Cardiac muscle cell (in vitro differentiated cells and primary cell): Measurements from ENCODE around the gene TGFBR3L. TPM values are rescaled to one million over a fixed set of nuclear protein-coding genes. Genes with fewer than 3 reads are reported as not detected.
"Not testable (repeated sequence)": the region's sequence is repeated elsewhere in the genome, so short reads cannot be mapped to it uniquely, and the experiment has no call there.

Source experiments
- DNase-seq, 2 donors: peaks; one replicate each; pipeline versions ENCODE4 v3.0.0 to v3.0.0-alpha.2; 2010 to 2017; ENCODE audit warnings: low read depth in 1 of 2, low spot score in 1 of 2
- H3K27ac ChIP-seq: fragments of 200-600 bp; sonication (generic); 2 replicates; pipeline ENCODE4 v1.5.1; 2016
- H3K27me3 ChIP-seq: fragments of 200-600 bp; sonication (generic); 2 replicates; pipeline ENCODE4 v1.6.0; 2016; ENCODE audit warnings: control low read depth
- H3K36me3 ChIP-seq: fragments of 200-600 bp; sonication (generic); 2 replicates; pipeline ENCODE4 v1.5.1; 2016; ENCODE audit warnings: control low read depth
- H3K4me1 ChIP-seq: fragments of 200-600 bp; sonication (generic); 2 replicates; pipeline ENCODE4 v1.8.1; 2017; ENCODE audit warnings: low read depth, mild to moderate bottlenecking, mixed run types
- H3K4me3 ChIP-seq: fragments of 200-600 bp; sonication (generic); 2 replicates; pipeline ENCODE4 v1.5.1; 2016; ENCODE audit warnings: mild to moderate bottlenecking
- H3K9me3 ChIP-seq: fragments of 200-600 bp; sonication (generic); 2 replicates; pipeline ENCODE4 v1.5.1; 2017; ENCODE audit warnings: low read depth, mild to moderate bottlenecking, control low read depth
- polyA plus RNA-seq: library from polyadenylated mRNA; unstranded; fragments of >200 nt; fragmentation: Nextera tagmentation; extraction: Ambion mirVana; gene quantifications from 2 replicates; pipeline ENCODE4 v1.2.1, GENCODE V29; 2016
- total RNA-seq: library from RNA; depleted of rRNA; stranded (reverse); fragments of >200 nt; gene quantifications from 2 replicates; pipeline ENCODE4 v1.2.3, GENCODE V29; 2016
- TF ChIP-seq, protein P1 (sequence below): IDR thresholded peaks from 2 replicates; pipeline ENCODE4 v1.5.1; 2012; ENCODE audit warnings: low read depth, mild to moderate bottlenecking, low read length

TGFBR3L gene
- total and polyA plus RNA-seq, 2 experiments from 2014 or later: 2.6 to 3.2 TPM

DNA sequence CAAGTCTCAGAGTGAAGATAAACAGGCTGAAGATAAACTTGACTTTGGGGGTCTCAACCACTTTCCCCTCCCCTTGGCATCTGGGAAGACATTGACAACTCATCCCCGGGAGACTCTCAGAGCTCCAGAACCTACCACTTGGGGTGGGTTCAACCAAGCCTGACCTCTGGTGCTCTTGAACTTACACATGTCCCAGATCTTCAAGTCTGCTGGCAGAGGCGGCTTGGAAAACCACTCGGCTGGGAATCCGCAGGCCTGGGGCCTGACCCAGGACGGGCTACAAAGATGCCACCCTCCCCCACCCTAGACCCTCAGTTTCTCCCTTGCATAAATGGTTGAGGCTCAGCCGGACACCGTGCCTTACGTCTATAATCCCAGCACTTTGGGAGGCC lies 25.8 kb upstream of the TGFBR3L start:
- TF ChIP-seq, protein P1, sequence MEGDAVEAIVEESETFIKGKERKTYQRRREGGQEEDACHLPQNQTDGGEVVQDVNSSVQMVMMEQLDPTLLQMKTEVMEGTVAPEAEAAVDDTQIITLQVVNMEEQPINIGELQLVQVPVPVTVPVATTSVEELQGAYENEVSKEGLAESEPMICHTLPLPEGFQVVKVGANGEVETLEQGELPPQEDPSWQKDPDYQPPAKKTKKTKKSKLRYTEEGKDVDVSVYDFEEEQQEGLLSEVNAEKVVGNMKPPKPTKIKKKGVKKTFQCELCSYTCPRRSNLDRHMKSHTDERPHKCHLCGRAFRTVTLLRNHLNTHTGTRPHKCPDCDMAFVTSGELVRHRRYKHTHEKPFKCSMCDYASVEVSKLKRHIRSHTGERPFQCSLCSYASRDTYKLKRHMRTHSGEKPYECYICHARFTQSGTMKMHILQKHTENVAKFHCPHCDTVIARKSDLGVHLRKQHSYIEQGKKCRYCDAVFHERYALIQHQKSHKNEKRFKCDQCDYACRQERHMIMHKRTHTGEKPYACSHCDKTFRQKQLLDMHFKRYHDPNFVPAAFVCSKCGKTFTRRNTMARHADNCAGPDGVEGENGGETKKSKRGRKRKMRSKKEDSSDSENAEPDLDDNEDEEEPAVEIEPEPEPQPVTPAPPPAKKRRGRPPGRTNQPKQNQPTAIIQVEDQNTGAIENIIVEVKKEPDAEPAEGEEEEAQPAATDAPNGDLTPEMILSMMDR: no peak
- Histone ChIP-seq H3K4me3 (peak overlapping the region; percentile 26), H3K27me3 (peaks cover 8% of the 10 kb centered on the region), H3K9me3 (no peaks in the 10 kb centered on the region), H3K36me3 (no peaks in the 10 kb centered on the region), H3K27ac (no peak overlapping the region), H3K4me1 (no peaks in the 10 kb centered on the region)
- no peak for DNase-seq

DNA sequence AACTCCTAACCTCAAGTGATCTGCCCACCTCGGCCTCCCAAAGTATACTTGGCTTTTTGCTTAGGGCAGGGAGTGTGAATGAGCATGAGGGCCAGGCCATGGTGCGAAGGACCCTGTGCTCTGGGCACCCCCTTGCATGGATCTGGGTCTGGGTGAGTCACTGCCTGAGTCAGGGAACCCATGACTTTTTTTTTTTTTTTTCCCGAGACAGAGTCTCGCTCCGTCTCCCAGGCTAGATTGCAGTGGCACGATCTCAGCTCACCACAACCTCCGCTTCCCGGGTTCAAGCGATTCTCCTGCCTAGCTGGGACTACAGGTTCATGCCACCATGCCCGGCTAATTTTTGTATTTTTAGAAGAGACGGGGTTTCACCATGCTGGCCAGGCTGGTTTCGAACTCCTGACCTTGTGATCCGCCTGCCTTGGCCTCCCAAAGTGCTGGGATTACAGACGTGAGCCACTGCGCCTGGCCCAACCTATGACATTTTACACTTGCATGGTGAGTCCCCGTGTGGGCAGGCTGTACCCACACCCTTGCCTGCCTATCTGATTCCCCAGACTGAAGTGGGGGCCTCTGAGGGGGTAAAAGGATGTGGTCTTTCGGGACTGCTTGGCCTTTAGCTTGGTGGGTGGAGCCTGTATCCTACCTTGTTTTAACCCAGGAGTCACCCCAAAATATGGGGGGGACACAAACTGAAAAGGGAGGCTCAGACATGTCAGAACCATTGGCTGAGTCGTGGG lies 21.1 kb upstream of the TGFBR3L start:
- not testable (repeated sequence) for H3K4me3 ChIP-seq, DNase-seq, H3K9me3 ChIP-seq, H3K27ac ChIP-seq, H3K36me3 ChIP-seq, H3K4me1 ChIP-seq, H3K27me3 ChIP-seq

DNA sequence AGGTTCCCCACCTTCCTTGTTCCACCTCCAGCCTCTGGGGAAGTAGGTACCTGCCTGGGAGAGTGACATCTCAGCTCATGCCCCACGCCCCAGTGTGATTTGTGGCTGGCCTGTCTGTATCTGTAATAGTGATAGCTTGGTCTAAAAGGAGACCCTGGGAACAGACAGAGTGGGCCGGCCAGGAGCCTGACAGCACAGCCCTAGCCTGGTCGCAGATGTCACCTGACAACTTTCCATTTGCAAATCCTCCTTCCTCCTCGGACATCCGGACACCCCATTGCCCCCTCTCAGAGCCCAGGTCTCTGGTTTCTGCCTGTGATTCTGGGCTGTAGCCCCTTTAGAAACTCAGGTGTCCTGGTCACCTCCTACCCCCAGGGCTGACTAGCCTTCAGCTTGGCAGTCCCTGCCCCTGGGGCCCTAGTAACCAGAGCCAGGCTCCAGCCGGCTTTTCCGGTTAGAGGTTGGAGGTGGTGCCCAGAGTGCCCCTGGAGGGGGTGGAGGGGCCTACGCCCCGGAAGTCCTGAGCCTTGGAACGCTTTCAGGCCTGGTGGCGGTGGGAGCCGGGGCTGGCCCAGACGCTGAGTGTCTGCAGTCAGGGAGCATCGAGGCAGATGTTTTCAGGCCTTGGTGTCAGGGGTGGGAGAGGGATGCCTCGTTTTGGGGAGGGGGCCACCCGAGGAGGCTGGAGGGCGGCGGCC lies 19.9 kb upstream of the TGFBR3L start:
- H3K36me3 ChIP-seq: no peaks in the 10 kb centered on the region
- no peaks in the 10 kb centered on the region for H3K27me3 ChIP-seq
- no peaks in the 10 kb centered on the region for H3K9me3 ChIP-seq
- DNase-seq: no peak
- TF ChIP-seq, protein P1: no peak
- no peaks in the 10 kb centered on the region for H3K4me1 ChIP-seq
- no peak overlapping the region for H3K4me3 ChIP-seq
- H3K27ac ChIP-seq: peak overlapping the region; percentile 12

DNA sequence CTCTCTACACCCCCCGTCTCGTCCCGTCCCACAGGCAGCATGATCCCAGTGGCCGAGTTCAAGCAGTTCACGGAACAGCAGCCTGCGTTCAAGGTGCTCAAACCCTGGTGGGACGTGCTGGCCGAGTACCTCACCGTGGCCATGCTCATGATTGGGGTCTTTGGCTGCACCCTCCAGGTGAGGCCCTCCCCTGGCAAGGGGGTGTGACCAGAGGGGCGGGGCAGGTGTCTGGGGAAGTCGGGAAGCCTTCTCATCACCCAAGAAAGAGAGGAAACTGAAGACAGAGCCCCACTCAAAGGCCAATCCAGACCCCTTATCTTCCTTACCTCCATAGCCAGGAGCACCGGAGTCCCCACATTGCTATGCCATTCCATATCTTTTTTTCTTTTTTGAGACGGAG lies 19.1 kb upstream of the TGFBR3L start:
- no peaks in the 10 kb centered on the region for H3K4me1 ChIP-seq
- DNase-seq: no peak
- no peak overlapping the region for H3K27ac ChIP-seq
- H3K4me3 ChIP-seq: no peak overlapping the region
- H3K36me3 ChIP-seq: no peaks in the 10 kb centered on the region
- H3K27me3 ChIP-seq: no peaks in the 10 kb centered on the region
- TF ChIP-seq, protein P1: no peak
- H3K9me3 ChIP-seq: no peaks in the 10 kb centered on the region

DNA sequence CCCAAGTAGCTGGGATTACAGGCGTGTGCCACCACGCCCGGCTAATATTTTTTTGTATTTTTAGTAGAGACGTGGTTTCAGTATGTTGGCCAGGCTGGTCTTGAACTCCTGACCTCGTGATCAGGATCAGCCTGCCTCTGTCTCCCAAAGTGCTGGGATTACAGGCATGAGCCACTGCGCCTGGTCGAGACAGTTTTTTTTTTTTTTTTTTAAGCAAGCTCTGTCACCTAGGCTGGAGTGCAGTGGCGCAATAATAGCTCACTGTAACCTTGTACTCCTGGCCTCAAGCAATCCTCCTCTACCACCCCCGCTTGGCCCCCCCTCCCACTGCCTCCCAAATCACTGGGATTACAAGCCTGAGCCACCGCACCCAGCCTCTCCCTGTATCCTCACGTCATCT lies 17.3 kb upstream of the TGFBR3L start:
- no peaks in the 10 kb centered on the region for H3K9me3 ChIP-seq
- TF ChIP-seq, protein P1: no peak
- no peaks in the 10 kb centered on the region for H3K36me3 ChIP-seq
- no peak for DNase-seq
- no peak overlapping the region for H3K27ac ChIP-seq
- no peak overlapping the region for H3K4me3 ChIP-seq
- H3K27me3 ChIP-seq: no peaks in the 10 kb centered on the region
- no peaks in the 10 kb centered on the region for H3K4me1 ChIP-seq

DNA sequence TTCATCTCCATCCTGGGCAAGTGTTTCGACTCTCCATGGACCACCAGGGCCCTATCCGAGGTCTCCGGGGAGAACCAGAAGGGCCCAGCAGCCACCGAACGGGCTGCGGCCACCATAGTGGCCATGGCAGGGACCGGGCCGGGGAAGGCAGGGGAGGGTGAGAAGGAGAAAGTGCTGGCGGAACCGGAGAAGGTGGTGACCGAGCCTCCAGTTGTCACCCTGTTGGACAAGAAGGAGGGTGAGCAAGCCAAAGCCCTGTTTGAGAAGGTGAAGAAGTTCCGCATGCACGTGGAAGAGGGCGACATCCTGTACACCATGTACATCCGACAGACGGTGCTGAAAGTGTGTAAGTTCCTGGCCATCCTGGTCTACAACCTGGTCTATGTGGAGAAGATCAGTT lies 15.7 kb upstream of the TGFBR3L start:
- Histone ChIP-seq H3K27me3 (no peaks in the 10 kb centered on the region), H3K4me1 (peaks cover 4% of the 10 kb centered on the region), H3K36me3 (no peaks in the 10 kb centered on the region), H3K9me3 (no peaks in the 10 kb centered on the region), H3K27ac (no peak overlapping the region), H3K4me3 (no peak overlapping the region)
- no peak for DNase-seq
- TF ChIP-seq, protein P1: no peak
